ENCODE data around the gene NR3C2.
A peak's percentile ranks its signal among the peaks of the same experiment; 100 is the strongest.

Gene NR3C2

GRCh38 chr4:148441986-148442831 is at the start of gene NR3C2:
TSS of gene NR3C2 (minus strand) at chr4:148442414.
- peak; percentile 97 to 98 for DNase-seq

GRCh38 chr4:148487181-148487580 is 45.0 kb upstream of the NR3C2 start:
- no peak for DNase-seq

GRCh38 chr4:148481636-148482035 is 39.4 kb upstream of the NR3C2 start:
- DNase-seq: no peak

- DNase-seq: no peak
Observed at GRCh38 chr4:148477276-148477675, 35.1 kb upstream of the NR3C2 start.

GRCh38 chr4:148469938-148470337 is 27.7 kb upstream of the NR3C2 start:
- no peak for DNase-seq

- no peak for DNase-seq
Observed at GRCh38 chr4:148454835-148455234, 12.6 kb upstream of the NR3C2 start.

- DNase-seq: no peak
Observed at GRCh38 chr4:148453833-148454232, 11.6 kb upstream of the NR3C2 start.

GRCh38 chr4:148452970-148453369 is 10.8 kb upstream of the NR3C2 start:
- DNase-seq: no peak

- no peak for DNase-seq
Observed at GRCh38 chr4:148449921-148450320, 7.7 kb upstream of the NR3C2 start.

- no peak for DNase-seq
Observed at GRCh38 chr4:148448141-148448540, 5.9 kb upstream of the NR3C2 start.

- DNase-seq: peak; percentile 15 to 30
Observed at GRCh38 chr4:148447681-148448080, 5.5 kb upstream of the NR3C2 start.

GRCh38 chr4:148445860-148446330 is 3.7 kb upstream of the NR3C2 start:
- DNase-seq: no peak

GRCh38 chr4:148445071-148445859 is 3.1 kb upstream of the NR3C2 start:
- no peak for DNase-seq

- DNase-seq: no peak
Observed at GRCh38 chr4:148444296-148445070, 2.3 kb upstream of the NR3C2 start.

GRCh38 chr4:148443512-148444295 is 1.5 kb upstream of the NR3C2 start:
- DNase-seq: no peak

- peak; percentile 24 for DNase-seq
Observed at GRCh38 chr4:148442832-148443511, 758 bp upstream of the NR3C2 start.

- no peak for DNase-seq
Observed at GRCh38 chr4:148441624-148441985, 609 bp downstream of the NR3C2 start.

- no peak for DNase-seq
Observed at GRCh38 chr4:148438047-148438446, 4.2 kb downstream of the NR3C2 start.

GRCh38 chr4:148437439-148437838 is 4.8 kb downstream of the NR3C2 start:
- DNase-seq: no peak

GRCh38 chr4:148436512-148436911 is 5.7 kb downstream of the NR3C2 start:
- DNase-seq: no peak

- no peak for DNase-seq
Observed at GRCh38 chr4:148435654-148436406, 6.4 kb downstream of the NR3C2 start.

Measured in AML-193 (cell line).